Myocyte (in vitro differentiated cells): ENCODE data around the gene TBX18. TPM values are rescaled to one million over a fixed set of nuclear protein-coding genes. Genes with fewer than 3 reads are reported as not detected.

Experiments used
- DNase-seq: peaks from one replicate; pipeline ENCODE4 v3.0.0-alpha.2; 2012; ENCODE audit warnings: low read depth
- polyA plus RNA-seq: library from polyadenylated mRNA; unstranded; fragments of >200 nt; gene quantifications from one replicate; pipeline ENCODE4 v1.2.1, GENCODE V29; 2012; ENCODE audit warnings: missing spikeins
- total RNA-seq: library from RNA; depleted of rRNA; stranded (reverse); fragments of >200 nt; gene quantifications from 2 replicates; pipeline ENCODE4 v1.2.3, GENCODE V29; 2014

TBX18 gene
- 22.6 and 26.7 TPM in 2 replicates for total RNA-seq
- polyA plus RNA-seq: 8.3 TPM

- peak; percentile 98 for DNase-seq
Observed at GRCh38 chr6:84764332-84765049, at the start of gene TBX18. TBX18 (minus strand) TSS chr6:84764598; CDS start chr6:84764181, 417 bp downstream.

- no peak for DNase-seq
Observed at GRCh38 chr6:84811351-84811750, 47.0 kb upstream of the TBX18 start.

- no peak for DNase-seq
Observed at GRCh38 chr6:84809455-84809854, 45.1 kb upstream of the TBX18 start.

- no peak for DNase-seq
Observed at GRCh38 chr6:84808491-84809061, 44.2 kb upstream of the TBX18 start.

GRCh38 chr6:84805145-84805544 lies 40.7 kb upstream of the TBX18 start:
- DNase-seq: no peak

GRCh38 chr6:84804720-84805119 lies 40.3 kb upstream of the TBX18 start:
- no peak for DNase-seq

GRCh38 chr6:84801250-84801649 lies 36.9 kb upstream of the TBX18 start:
- no peak for DNase-seq

GRCh38 chr6:84798257-84798656 lies 33.9 kb upstream of the TBX18 start:
- no peak for DNase-seq

- DNase-seq: no peak
Observed at GRCh38 chr6:84796343-84796742, 31.9 kb upstream of the TBX18 start.

- DNase-seq: no peak
Observed at GRCh38 chr6:84791927-84792326, 27.5 kb upstream of the TBX18 start.

GRCh38 chr6:84791233-84791632 lies 26.8 kb upstream of the TBX18 start:
- DNase-seq: no peak

- DNase-seq: no peak
Observed at GRCh38 chr6:84789170-84789569, 24.8 kb upstream of the TBX18 start.

GRCh38 chr6:84788689-84789088 lies 24.3 kb upstream of the TBX18 start:
- DNase-seq: no peak

- DNase-seq: no peak
Observed at GRCh38 chr6:84785671-84786070, 21.3 kb upstream of the TBX18 start.

- no peak for DNase-seq
Observed at GRCh38 chr6:84779917-84780316, 15.5 kb upstream of the TBX18 start.

GRCh38 chr6:84779380-84779779 lies 15.0 kb upstream of the TBX18 start:
- no peak for DNase-seq

GRCh38 chr6:84777888-84778287 lies 13.5 kb upstream of the TBX18 start:
- peak; percentile 35 for DNase-seq

- DNase-seq: no peak
Observed at GRCh38 chr6:84776392-84776791, 12.0 kb upstream of the TBX18 start.

- no peak for DNase-seq
Observed at GRCh38 chr6:84775751-84776150, 11.4 kb upstream of the TBX18 start.

- no peak for DNase-seq
Observed at GRCh38 chr6:84774985-84775284, 10.5 kb upstream of the TBX18 start.

- DNase-seq: peak; percentile 79
Observed at GRCh38 chr6:84774157-84774984, 10.0 kb upstream of the TBX18 start.

- DNase-seq: peak; percentile 73
Observed at GRCh38 chr6:84773431-84774156, 9.2 kb upstream of the TBX18 start.
